ENCODE data around the gene RAB44.

- TF ChIP-seq CTCF (IDR thresholded peaks at IDR 0.05), result no peak
- no peak for TF ChIP-seq POLR2A (IDR thresholded peaks at IDR 0.05)
Measured at GRCh38 chr6:36692220-36692619, 5.4 kb upstream of the RAB44 start.

All from adrenal gland (tissue), 5 donors.